Cardiac muscle cell (in vitro differentiated cells and primary cell): ENCODE results near the gene GNAS-AS1. TPM values are rescaled to one million over a fixed set of nuclear protein-coding genes. Genes with fewer than 3 reads are reported as not detected.

Experiments used
- DNase-seq, 2 donors: peaks; one replicate each; pipeline versions ENCODE4 v3.0.0 to v3.0.0-alpha.2; 2010 to 2017; ENCODE audit warnings: low read depth in 1 of 2, low spot score in 1 of 2
- H3K27ac ChIP-seq: fragments of 200-600 bp; sonication (generic); 2 replicates; pipeline ENCODE4 v1.5.1; 2016
- H3K27me3 ChIP-seq: fragments of 200-600 bp; sonication (generic); 2 replicates; pipeline ENCODE4 v1.6.0; 2016; ENCODE audit warnings: control low read depth
- H3K36me3 ChIP-seq: fragments of 200-600 bp; sonication (generic); 2 replicates; pipeline ENCODE4 v1.5.1; 2016; ENCODE audit warnings: control low read depth
- H3K4me1 ChIP-seq: fragments of 200-600 bp; sonication (generic); 2 replicates; pipeline ENCODE4 v1.8.1; 2017; ENCODE audit warnings: low read depth, mild to moderate bottlenecking, mixed run types
- H3K4me3 ChIP-seq: fragments of 200-600 bp; sonication (generic); 2 replicates; pipeline ENCODE4 v1.5.1; 2016; ENCODE audit warnings: mild to moderate bottlenecking
- H3K9me3 ChIP-seq: fragments of 200-600 bp; sonication (generic); 2 replicates; pipeline ENCODE4 v1.5.1; 2017; ENCODE audit warnings: low read depth, mild to moderate bottlenecking, control low read depth
- CTCF ChIP-seq: IDR thresholded peaks from 2 replicates; pipeline ENCODE4 v1.5.1; 2012; ENCODE audit warnings: low read depth, mild to moderate bottlenecking, low read length
- polyA plus RNA-seq: library from polyadenylated mRNA; unstranded; fragments of >200 nt; fragmentation: Nextera tagmentation; extraction: Ambion mirVana; gene quantifications from 2 replicates; pipeline ENCODE4 v1.2.1, GENCODE V29; 2016
- total RNA-seq: library from RNA; depleted of rRNA; stranded (reverse); fragments of >200 nt; gene quantifications from 2 replicates; pipeline ENCODE4 v1.2.3, GENCODE V29; 2016

GNAS-AS1 gene
- total and polyA plus RNA-seq, 2 experiments from 2014 or later, result 1.4 to 1.8 TPM

- Histone ChIP-seq H3K4me3 (no peak overlapping the region), H3K27ac (no peak overlapping the region), H3K9me3 (no peaks in the 10 kb centered on the region), H3K36me3 (no peaks in the 10 kb centered on the region), H3K4me1 (no peaks in the 10 kb centered on the region), H3K27me3 (peaks cover 12% of the 10 kb centered on the region)
- TF ChIP-seq CTCF, result no peak
- DNase-seq, result no peak
These were observed 77.9 kb downstream of the GNAS-AS1 start for GRCh38 chr20:58772786-58773185.

Other genes starting within 250 kb of the GNAS-AS1 start
- gene STX16, start 199.6 kb downstream of the GNAS-AS1 start, total RNA-seq, result 29.9 and 58.1 TPM in 2 replicates
- gene STX16, start 199.6 kb downstream of the GNAS-AS1 start, polyA plus RNA-seq, result 55.5 and 87.7 TPM in 2 replicates
- 26.7 and 59.0 TPM in 2 replicates for gene NPEPL1, start 158.1 kb downstream of the GNAS-AS1 start, total RNA-seq
- 58.4 and 81.2 TPM in 2 replicates for gene NPEPL1, start 158.1 kb downstream of the GNAS-AS1 start, polyA plus RNA-seq
- 1,319 and 1,641 TPM in 2 replicates for gene GNAS, start 1.8 kb upstream of the GNAS-AS1 start, total RNA-seq
- 2,522 and 2,744 TPM in 2 replicates for gene GNAS, start 1.8 kb upstream of the GNAS-AS1 start, polyA plus RNA-seq
- gene NELFCD, start 130.4 kb upstream of the GNAS-AS1 start, total RNA-seq, result 69.4 and 77.3 TPM in 2 replicates
- 109 and 114 TPM in 2 replicates for gene NELFCD, start 130.4 kb upstream of the GNAS-AS1 start, polyA plus RNA-seq
- 60.6 and 71.3 TPM in 2 replicates for gene CTSZ, start 156.4 kb upstream of the GNAS-AS1 start, total RNA-seq
- gene CTSZ, start 156.4 kb upstream of the GNAS-AS1 start, polyA plus RNA-seq, result 3.7 and 6.6 TPM in 2 replicates
- 0.03 TPM in 1 of 2 replicates, not detected in the other for gene TUBB1, start 168.5 kb upstream of the GNAS-AS1 start, total RNA-seq
- gene TUBB1, start 168.5 kb upstream of the GNAS-AS1 start, polyA plus RNA-seq, result 0.06 TPM in 1 of 2 replicates, not detected in the other
- 17.9 and 34.9 TPM in 2 replicates for gene ATP5F1E, start 181.4 kb upstream of the GNAS-AS1 start, total RNA-seq
- gene ATP5F1E, start 181.4 kb upstream of the GNAS-AS1 start, polyA plus RNA-seq, result 211 and 281 TPM in 2 replicates
- 37.6 and 40.9 TPM in 2 replicates for gene PRELID3B, start 191.9 kb upstream of the GNAS-AS1 start, total RNA-seq
- 30.0 and 39.5 TPM in 2 replicates for gene PRELID3B, start 191.9 kb upstream of the GNAS-AS1 start, polyA plus RNA-seq